ENCODE data around the gene USP17L17.
"Not testable (repeated sequence)": the region's sequence is repeated elsewhere in the genome, so short reads cannot be mapped to it uniquely, and the experiment has no call there.

The USP17L17 gene

DNA sequence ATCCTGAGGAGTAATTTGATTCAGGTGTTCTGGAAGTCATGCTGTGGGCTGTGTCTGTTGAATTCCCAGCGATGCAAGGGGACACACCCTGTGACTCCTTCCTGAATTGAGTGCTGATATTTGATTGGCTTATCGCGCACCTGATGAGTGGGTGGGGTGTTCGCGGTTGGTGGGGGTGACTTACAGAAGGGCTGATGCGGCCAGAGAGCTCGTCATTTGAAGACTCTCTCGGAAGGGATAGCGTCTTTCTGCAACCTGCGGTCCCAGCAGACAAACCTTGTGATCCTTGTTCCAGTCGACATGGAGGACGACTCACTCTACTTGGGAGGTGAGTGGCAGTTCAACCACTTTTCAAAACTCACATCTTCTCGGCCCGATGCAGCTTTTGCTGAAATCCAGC is at the start of gene USP17L17:
Gene USP17L17, plus strand, starts transcription at position 301 of the 400 bp plus-strand sequence. Its CDS starts 0 bp downstream, at position 301.
- not testable (repeated sequence) for DNase-seq (ENCODE audit: low read depth in 2 of 2)

- DNase-seq (ENCODE audit: low read depth in 2 of 2) = not testable (repeated sequence)
These were observed 33.3 kb upstream of the USP17L17 start, which contains the start of gene USP17L10 for GRCh38 chr4:9210357-9210756. Gene USP17L10, plus strand, starts transcription at chr4:9210657. Its CDS starts 0 bp downstream, at chr4:9210657.

DNA sequence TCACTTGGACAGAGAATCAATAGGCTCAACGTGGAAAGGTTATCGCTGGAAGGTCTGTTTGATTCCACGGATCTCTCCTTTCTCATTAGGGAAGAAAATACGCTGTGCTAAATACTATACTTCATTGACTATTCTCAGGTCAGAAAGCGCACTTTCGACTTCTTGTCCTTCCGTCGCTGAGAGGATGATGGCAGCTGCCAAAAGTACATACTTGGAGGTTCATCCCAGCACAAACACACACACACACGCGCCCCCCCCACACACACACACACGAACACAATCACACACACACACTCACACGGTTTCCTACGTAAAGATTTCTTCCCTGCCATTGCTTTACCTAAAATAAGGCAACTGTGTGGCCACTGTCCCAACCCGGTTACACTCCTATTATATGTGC is 29.0 kb upstream of the USP17L17 start:
- DNase-seq (ENCODE audit: low read depth in 2 of 2) = not testable (repeated sequence)

DNA sequence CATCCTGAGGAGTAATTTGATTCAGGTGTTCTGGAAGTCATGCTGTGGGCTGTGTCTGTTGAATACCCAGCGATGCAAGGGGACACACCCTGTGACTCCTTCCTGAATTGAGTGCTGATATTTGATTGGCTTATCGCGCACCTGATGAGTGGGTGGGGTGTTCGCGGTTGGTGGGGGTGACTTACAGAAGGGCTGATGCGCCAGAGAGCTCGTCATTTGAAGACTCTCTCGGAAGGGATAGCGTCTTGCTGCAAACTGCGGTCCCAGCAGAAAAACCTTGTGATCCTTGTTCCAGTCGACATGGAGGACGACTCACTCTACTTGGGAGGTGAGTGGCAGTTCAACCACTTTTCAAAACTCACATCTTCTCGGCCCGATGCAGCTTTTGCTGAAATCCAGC is 28.6 kb upstream of the USP17L17 start, which contains the start of gene USP17L11:
Gene USP17L11, plus strand, starts transcription at position 301 of the 400 bp plus-strand sequence. Its CDS starts 0 bp downstream, at position 301.
- not testable (repeated sequence) for DNase-seq (ENCODE audit: low read depth in 2 of 2)

- not testable (repeated sequence) for DNase-seq (ENCODE audit: low read depth in 2 of 2)
These were observed 23.8 kb upstream of the USP17L17 start, which contains the start of gene USP17L12 for GRCh38 chr4:9219852-9220251. Gene USP17L12, plus strand, starts transcription at chr4:9220152. Its CDS starts 0 bp downstream, at chr4:9220152.

DNA sequence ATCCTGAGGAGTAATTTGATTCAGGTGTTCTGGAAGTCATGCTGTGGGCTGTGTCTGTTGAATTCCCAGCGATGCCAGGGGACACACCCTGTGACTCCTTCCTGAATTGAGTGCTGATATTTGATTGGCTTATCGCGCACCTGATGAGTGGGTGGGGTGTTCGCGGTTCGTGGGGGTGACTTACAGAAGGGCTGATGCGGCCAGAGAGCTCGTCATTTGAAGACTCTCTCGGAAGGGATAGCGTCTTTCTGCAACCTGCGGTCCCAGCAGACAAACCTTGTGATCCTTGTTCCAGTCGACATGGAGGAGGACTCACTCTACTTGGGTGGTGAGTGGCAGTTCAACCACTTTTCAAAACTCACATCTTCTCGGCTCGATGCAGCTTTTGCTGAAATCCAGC is 19.1 kb upstream of the USP17L17 start, which contains the start of gene USP17L13:
Gene USP17L13, plus strand, starts transcription at position 301 of the 400 bp plus-strand sequence. Its CDS starts 0 bp downstream, at position 301.
- not testable (repeated sequence) for DNase-seq (ENCODE audit: low read depth in 2 of 2)

DNA sequence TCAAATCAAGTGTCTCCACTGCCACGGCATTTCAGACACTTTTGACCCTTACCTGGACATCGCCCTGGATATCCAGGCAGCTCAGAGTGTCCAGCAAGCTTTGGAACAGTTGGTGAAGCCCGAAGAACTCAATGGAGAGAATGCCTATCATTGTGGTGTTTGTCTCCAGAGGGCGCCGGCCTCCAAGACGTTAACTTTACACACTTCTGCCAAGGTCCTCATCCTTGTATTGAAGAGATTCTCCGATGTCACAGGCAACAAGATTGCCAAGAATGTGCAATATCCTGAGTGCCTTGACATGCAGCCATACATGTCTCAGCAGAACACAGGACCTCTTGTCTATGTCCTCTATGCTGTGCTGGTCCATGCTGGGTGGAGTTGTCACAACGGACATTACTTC is 13.4 kb upstream of the USP17L17 start:
- DNase-seq (ENCODE audit: low read depth in 2 of 2) = not testable (repeated sequence)

DNA sequence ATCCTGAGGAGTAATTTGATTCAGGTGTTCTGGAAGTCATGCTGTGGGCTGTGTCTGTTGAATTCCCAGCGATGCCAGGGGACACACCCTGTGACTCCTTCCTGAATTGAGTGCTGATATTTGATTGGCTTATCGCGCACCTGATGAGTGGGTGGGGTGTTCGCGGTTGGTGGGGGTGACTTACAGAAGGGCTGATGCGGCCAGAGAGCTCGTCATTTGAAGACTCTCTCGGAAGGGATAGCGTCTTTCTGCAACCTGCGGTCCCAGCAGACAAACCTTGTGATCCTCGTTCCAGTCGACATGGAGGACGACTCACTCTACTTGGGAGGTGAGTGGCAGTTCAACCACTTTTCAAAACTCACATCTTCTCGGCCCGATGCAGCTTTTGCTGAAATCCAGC is 9.6 kb upstream of the USP17L17 start, which contains the start of gene USP17L15:
Gene USP17L15, plus strand, starts transcription at position 301 of the 400 bp plus-strand sequence. Its CDS starts 0 bp downstream, at position 301.
- DNase-seq (ENCODE audit: low read depth in 2 of 2) = not testable (repeated sequence)

- DNase-seq (ENCODE audit: low read depth in 2 of 2) = not testable (repeated sequence)
These were observed 5.2 kb upstream of the USP17L17 start for GRCh38 chr4:9238461-9238860.

DNA sequence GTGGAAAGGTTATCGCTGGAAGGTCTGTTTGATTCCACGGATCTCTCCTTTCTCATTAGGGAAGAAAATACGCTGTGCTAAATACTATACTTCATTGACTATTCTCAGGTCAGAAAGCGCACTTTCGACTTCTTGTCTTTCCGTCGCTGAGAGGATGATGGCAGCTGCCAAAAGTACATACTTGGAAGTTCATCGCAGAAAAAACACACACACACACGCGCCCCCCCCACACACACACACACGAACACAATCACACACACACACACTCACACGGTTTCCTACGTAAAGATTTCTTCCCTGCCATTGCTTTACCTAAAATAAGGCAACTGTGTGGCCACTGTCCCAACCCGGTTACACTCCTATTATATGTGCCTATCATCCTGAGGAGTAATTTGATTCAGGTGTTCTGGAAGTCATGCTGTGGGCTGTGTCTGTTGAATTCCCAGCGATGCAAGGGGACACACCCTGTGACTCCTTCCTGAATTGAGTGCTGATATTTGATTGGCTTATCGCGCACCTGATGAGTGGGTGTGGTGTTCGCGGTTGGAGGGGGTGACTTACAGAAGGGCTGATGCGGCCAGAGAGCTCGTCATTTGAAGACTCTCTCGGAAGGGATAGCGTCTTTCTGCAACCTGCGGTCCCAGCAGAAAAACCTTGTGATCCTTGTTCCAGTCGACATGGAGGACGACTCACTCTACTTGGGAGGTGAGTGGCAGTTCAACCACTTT is 4.4 kb downstream of the USP17L17 start, which contains the start of gene USP17L18:
Gene USP17L18, plus strand, starts transcription at position 678 of the 728 bp plus-strand sequence. Its CDS starts 0 bp downstream, at position 678.
- DNase-seq (ENCODE audit: low read depth in 2 of 2) = not testable (repeated sequence)

GRCh38 chr4:9253078-9253477 is 9.4 kb downstream of the USP17L17 start, which contains the start of gene USP17L19:
Gene USP17L19, plus strand, starts transcription at chr4:9253378. Its CDS starts 0 bp downstream, at chr4:9253378.
- DNase-seq (ENCODE audit: low read depth in 2 of 2) = not testable (repeated sequence)

DNA sequence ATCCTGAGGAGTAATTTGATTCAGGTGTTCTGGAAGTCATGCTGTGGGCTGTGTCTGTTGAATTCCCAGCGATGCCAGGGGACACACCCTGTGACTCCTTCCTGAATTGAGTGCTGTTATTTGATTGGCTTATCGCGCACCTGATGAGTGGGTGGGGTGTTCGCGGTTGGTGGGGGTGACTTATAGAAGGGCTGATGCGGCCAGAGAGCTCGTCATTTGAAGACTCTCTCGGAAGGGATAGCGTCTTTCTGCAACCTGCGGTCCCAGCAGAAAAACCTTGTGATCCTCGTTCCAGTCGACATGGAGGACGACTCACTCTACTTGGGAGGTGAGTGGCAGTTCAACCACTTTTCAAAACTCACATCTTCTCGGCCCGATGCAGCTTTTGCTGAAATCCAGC is 14.1 kb downstream of the USP17L17 start, which contains the start of gene USP17L20:
Gene USP17L20, plus strand, starts transcription at position 301 of the 400 bp plus-strand sequence. Its CDS starts 0 bp downstream, at position 301.
- not testable (repeated sequence) for DNase-seq (ENCODE audit: low read depth in 2 of 2)

DNA sequence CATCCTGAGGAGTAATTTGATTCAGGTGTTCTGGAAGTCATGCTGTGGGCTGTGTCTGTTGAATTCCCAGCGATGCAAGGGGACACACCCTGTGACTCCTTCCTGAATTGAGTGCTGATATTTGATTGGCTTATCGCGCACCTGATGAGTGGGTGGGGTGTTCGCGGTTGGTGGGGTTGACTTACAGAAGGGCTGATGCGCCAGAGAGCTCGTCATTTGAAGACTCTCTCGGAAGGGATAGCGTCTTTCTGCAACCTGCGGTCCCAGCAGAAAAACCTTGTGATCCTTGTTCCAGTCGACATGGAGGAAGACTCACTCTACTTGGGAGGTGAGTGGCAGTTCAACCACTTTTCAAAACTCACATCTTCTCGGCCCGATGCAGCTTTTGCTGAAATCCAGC is 18.9 kb downstream of the USP17L17 start, which contains the start of gene USP17L21:
Gene USP17L21, plus strand, starts transcription at position 301 of the 400 bp plus-strand sequence. Its CDS starts 0 bp downstream, at position 301.
- DNase-seq (ENCODE audit: low read depth in 2 of 2) = not testable (repeated sequence)

GRCh38 chr4:9267319-9267718 is 23.6 kb downstream of the USP17L17 start, which contains the start of gene USP17L22:
Gene USP17L22, plus strand, starts transcription at chr4:9267619. Its CDS starts 0 bp downstream, at chr4:9267619.
- not testable (repeated sequence) for DNase-seq (ENCODE audit: low read depth in 2 of 2)

- DNase-seq (ENCODE audit: low read depth in 2 of 2) = not testable (repeated sequence)
These were observed 28.0 kb downstream of the USP17L17 start for GRCh38 chr4:9271719-9272118.
